ENCODE measurements around the gene SLC66A3. TPM values are rescaled to one million over a fixed set of nuclear protein-coding genes. Genes with fewer than 3 reads are reported as not detected.

Gene SLC66A3
- total RNA-seq, 1 donor = 29.8 TPM

- no peak overlapping the region for H3K4me3 ChIP-seq (ENCODE audit: low read depth, low read length)
- peak; percentile 33 for DNase-seq (ENCODE audit: low read depth)
- TF ChIP-seq CTCF (IDR thresholded peaks at IDR 0.05; ENCODE audit: insufficient read depth, low read depth, low read length) = no peak
Observed at GRCh38 chr2:11203480-11203879, 48.2 kb downstream of the SLC66A3 start.

- no peak for DNase-seq (ENCODE audit: low read depth)
- TF ChIP-seq CTCF (IDR thresholded peaks at IDR 0.05; ENCODE audit: insufficient read depth, low read depth, low read length) = no peak
Observed at GRCh38 chr2:11208083-11208482, 52.8 kb downstream of the SLC66A3 start.

GRCh38 chr2:11212645-11213044 is 57.4 kb downstream of the SLC66A3 start:
- DNase-seq (ENCODE audit: low read depth) = no peak
- TF ChIP-seq CTCF (IDR thresholded peaks at IDR 0.05; ENCODE audit: insufficient read depth, low read depth, low read length) = no peak
- no peak overlapping the region for H3K4me3 ChIP-seq (ENCODE audit: low read depth, low read length)

More at GRCh38 chr2:11208083-11208482, 52.8 kb downstream of the SLC66A3 start:
- no peak overlapping the region for H3K4me3 ChIP-seq (ENCODE audit: low read depth, low read length)

GRCh38 chr2:11213090-11213638 is 57.9 kb downstream of the SLC66A3 start:
- no peak overlapping the region for H3K4me3 ChIP-seq (ENCODE audit: low read depth, low read length)
- DNase-seq (ENCODE audit: low read depth) = peak; percentile 51

GRCh38 chr2:11213975-11214374 is 58.7 kb downstream of the SLC66A3 start:
- no peak for DNase-seq (ENCODE audit: low read depth)
- H3K4me3 ChIP-seq (ENCODE audit: low read depth, low read length) = no peak overlapping the region
- no peak for TF ChIP-seq CTCF (IDR thresholded peaks at IDR 0.05; ENCODE audit: insufficient read depth, low read depth, low read length)

More at GRCh38 chr2:11213090-11213638, 57.9 kb downstream of the SLC66A3 start:
- no peak for TF ChIP-seq CTCF (IDR thresholded peaks at IDR 0.05; ENCODE audit: insufficient read depth, low read depth, low read length)

- no peak for DNase-seq (ENCODE audit: low read depth)
- TF ChIP-seq CTCF (IDR thresholded peaks at IDR 0.05; ENCODE audit: insufficient read depth, low read depth, low read length) = no peak
- H3K4me3 ChIP-seq (ENCODE audit: low read depth, low read length) = no peak overlapping the region
Observed at GRCh38 chr2:11214770-11215169, 59.5 kb downstream of the SLC66A3 start.

GRCh38 chr2:11215407-11215806 is 60.1 kb downstream of the SLC66A3 start:
- no peak for DNase-seq (ENCODE audit: low read depth)
- TF ChIP-seq CTCF (IDR thresholded peaks at IDR 0.05; ENCODE audit: insufficient read depth, low read depth, low read length) = no peak
- H3K4me3 ChIP-seq (ENCODE audit: low read depth, low read length) = no peak overlapping the region

Data from fibroblast of villous mesenchyme (primary cell).